Right renal pelvis (tissue), 4 donors: Measurements from ENCODE around the gene METTL21A. TPM values are rescaled to one million over a fixed set of nuclear protein-coding genes. Genes with fewer than 3 reads are reported as not detected.

Experiments used
- DNase-seq, 4 donors: peaks; one replicate each; pipeline ENCODE4 v3.0.0-alpha.2; 2013; ENCODE audit warnings: low read depth in 4 of 4, low spot score in 3 of 4, missing footprints in 1 of 4
- polyA plus RNA-seq, 4 donors: library from polyadenylated mRNA; unstranded; fragments of 120-200 nt; gene quantifications; one replicate each; pipeline ENCODE4 v1.2.1, GENCODE V29; 2013; ENCODE audit not compliant: insufficient read length in 4 of 4

METTL21A gene
- polyA plus RNA-seq, 4 donors = 30.1 to 35.0 (median 31.6) TPM

GRCh38 chr2:207624185-207625013, 795 bp downstream of the METTL21A start:
- peak; percentile 42 to 53 (median 48) for DNase-seq

- DNase-seq = no peak
These were observed 3.6 kb downstream of the METTL21A start for GRCh38 chr2:207621501-207622039.

GRCh38 chr2:207619764-207620203, 5.4 kb downstream of the METTL21A start:
- no peak for DNase-seq

GRCh38 chr2:207617011-207617671, 8.1 kb downstream of the METTL21A start:
- DNase-seq = no peak

GRCh38 chr2:207616185-207616584, 9.0 kb downstream of the METTL21A start:
- no peak for DNase-seq

GRCh38 chr2:207614824-207615223, 10.4 kb downstream of the METTL21A start:
- DNase-seq = no peak

GRCh38 chr2:207612714-207613113, 12.5 kb downstream of the METTL21A start:
- DNase-seq = no peak

- DNase-seq = no peak
These were observed 18.4 kb downstream of the METTL21A start for GRCh38 chr2:207606829-207607228.

- DNase-seq = no peak
These were observed 18.8 kb downstream of the METTL21A start for GRCh38 chr2:207606399-207606798.

- no peak for DNase-seq
These were observed 21.7 kb downstream of the METTL21A start for GRCh38 chr2:207603486-207603885.

GRCh38 chr2:207601774-207602173, 23.4 kb downstream of the METTL21A start:
- DNase-seq = no peak

GRCh38 chr2:207600231-207600630, 25.0 kb downstream of the METTL21A start:
- DNase-seq = no peak

- DNase-seq = no peak
These were observed 25.6 kb downstream of the METTL21A start for GRCh38 chr2:207599636-207600035.

GRCh38 chr2:207594731-207595130, 30.5 kb downstream of the METTL21A start:
- DNase-seq = no peak

GRCh38 chr2:207594264-207594663, 30.9 kb downstream of the METTL21A start:
- no peak for DNase-seq

GRCh38 chr2:207593277-207593676, 31.9 kb downstream of the METTL21A start:
- DNase-seq = no peak

- DNase-seq = no peak
These were observed 36.1 kb downstream of the METTL21A start for GRCh38 chr2:207589143-207589542.

- no peak for DNase-seq
These were observed 37.9 kb downstream of the METTL21A start for GRCh38 chr2:207587305-207587704.

- no peak for DNase-seq
These were observed 40.2 kb downstream of the METTL21A start for GRCh38 chr2:207584952-207585351.

- DNase-seq = no peak
These were observed 53.8 kb downstream of the METTL21A start for GRCh38 chr2:207571370-207571769.

- DNase-seq = no peak
These were observed 57.5 kb downstream of the METTL21A start for GRCh38 chr2:207567671-207568070.
